WTC11 (cell line): Measurements from ENCODE around the gene NHERF2. TPM values are rescaled to one million over a fixed set of nuclear protein-coding genes. Genes with fewer than 3 reads are reported as not detected.

Experiments used
- ATAC-seq: fragments of 200-7000 bp; cut with Tn5 transposase; 2 replicates; pipeline ENCODE4 v1.10.0; 2021; ENCODE audit warnings: mild to moderate bottlenecking, moderate library complexity
- CTCF ChIA-PET: fragments of 300-600 bp; sonication (Branson Sonifier 250); formaldehyde crosslinking; loops from one replicate; lab custom pipeline; 2021; ENCODE audit warnings: antibody characterized with exemption; lab: Charles Lee
- POLR2A ChIA-PET: fragments of 350-600 bp; sonication (Branson Sonifier 250); formaldehyde crosslinking; loops from one replicate; lab custom pipeline; 2021; ENCODE audit warnings: antibody characterized with exemption; lab: Charles Lee
- DNase-seq: peaks from one replicate; pipeline ENCODE4 v3.0.0; 2021; ENCODE audit warnings: low spot score
- H3K27ac Mint-ChIP-seq: 2 replicates; pipeline ENCODE4 v1.8.0; 2021; ENCODE audit warnings: mixed read lengths
- H3K27me3 Mint-ChIP-seq: 2 replicates; pipeline ENCODE4 v1.8.0; 2021; ENCODE audit warnings: low read depth, mild to moderate bottlenecking, moderate library complexity, mixed read lengths
- H3K36me3 Mint-ChIP-seq: 2 replicates; pipeline ENCODE4 v1.8.0; 2021; ENCODE audit warnings: mixed read lengths
- H3K4me1 Mint-ChIP-seq: 2 replicates; pipeline ENCODE4 v1.8.0; 2022; ENCODE audit warnings: mixed read lengths
- H3K4me3 Mint-ChIP-seq: 2 replicates; pipeline ENCODE4 v1.8.0; 2021; ENCODE audit warnings: mild to moderate bottlenecking, moderate library complexity, mixed read lengths
- H3K9me3 Mint-ChIP-seq: 2 replicates; pipeline ENCODE4 v1.8.0; 2021; ENCODE audit warnings: mixed read lengths
- ATF1 ChIP-seq: sonication (generic); formaldehyde crosslinking; IDR thresholded peaks from 2 replicates; pipeline ENCODE4 v1.8.1; 2023; ENCODE audit warnings: mild to moderate bottlenecking, moderate library complexity, missing genetic modification reagents
- EMX1 ChIP-seq: fragments of 250-450 bp; sonication (Bioruptor Pico); IDR thresholded peaks from 2 replicates; pipeline ENCODE4 v1.8.0; 2021; ENCODE audit warnings: mild to moderate bottlenecking
- FOXP1 ChIP-seq: sonication (generic); formaldehyde crosslinking; IDR thresholded peaks from 2 replicates; pipeline ENCODE4 v1.8.0; 2022; ENCODE audit warnings: missing genetic modification reagents, mild to moderate bottlenecking, moderate library complexity, borderline replicate concordance
- MYBL2 ChIP-seq: sonication (generic); formaldehyde crosslinking; IDR thresholded peaks from 2 replicates; pipeline ENCODE4 v1.8.1; 2023; ENCODE audit warnings: mild to moderate bottlenecking, moderate library complexity, missing genetic modification reagents
- NR1H2 ChIP-seq: sonication (generic); formaldehyde crosslinking; IDR thresholded peaks from 2 replicates; pipeline ENCODE4 v1.9.0; 2021; ENCODE audit warnings: mild to moderate bottlenecking, moderate library complexity, missing genetic modification reagents
- ZNF671 ChIP-seq: fragments of 250-450 bp; sonication (Bioruptor Pico); IDR thresholded peaks from 2 replicates; pipeline ENCODE4 v1.8.0; 2021; ENCODE audit warnings: mild to moderate bottlenecking
- total RNA-seq: library from RNA; stranded (reverse); gene quantifications from 3 replicates; pipeline ENCODE4 v1.2.3, GENCODE V29; 2021
- TF ChIP-seq, protein P1 (sequence below): sonication (generic); formaldehyde crosslinking; IDR thresholded peaks from 2 replicates; pipeline ENCODE4 v1.8.1; 2022; ENCODE audit warnings: mild to moderate bottlenecking, missing genetic modification reagents, moderate library complexity, borderline replicate concordance
- TF ChIP-seq, protein P2 (sequence below): sonication (generic); formaldehyde crosslinking; IDR thresholded peaks from 2 replicates; pipeline ENCODE4 v1.8.0; 2022; ENCODE audit warnings: mild to moderate bottlenecking, missing genetic modification reagents
- TF ChIP-seq, protein P3 (sequence below): sonication (generic); formaldehyde crosslinking; IDR thresholded peaks from 2 replicates; pipeline ENCODE4 v1.8.1; 2023; ENCODE audit warnings: mild to moderate bottlenecking, missing genetic modification reagents, moderate library complexity
- TF ChIP-seq, protein P4 (sequence below): sonication (generic); formaldehyde crosslinking; IDR thresholded peaks from 2 replicates; pipeline ENCODE4 v1.8.0; 2023; ENCODE audit warnings: missing genetic modification reagents, mild to moderate bottlenecking, borderline replicate concordance
- TF ChIP-seq, protein P5 (sequence below): fragments of 250-450 bp; sonication (Bioruptor Pico); IDR thresholded peaks from 2 replicates; pipeline ENCODE4 v2.1.2; 2022; ENCODE audit warnings: mild to moderate bottlenecking, moderate library complexity
- TF ChIP-seq, protein P6 (sequence below): sonication (generic); formaldehyde crosslinking; conservative IDR thresholded peaks from 2 replicates; pipeline ENCODE4 v1.8.1; 2023; ENCODE audit warnings: mild to moderate bottlenecking, low read depth, missing genetic modification reagents, moderate library complexity
- TF ChIP-seq, protein P7 (sequence below): fragments of 250-450 bp; sonication (Bioruptor Pico); conservative IDR thresholded peaks from 2 replicates; pipeline ENCODE4 v1.9.0; 2021; ENCODE audit warnings: mild to moderate bottlenecking

Gene NHERF2
- total RNA-seq, 1 experiment from 2014 or later, result 31.1 TPM

DNA sequence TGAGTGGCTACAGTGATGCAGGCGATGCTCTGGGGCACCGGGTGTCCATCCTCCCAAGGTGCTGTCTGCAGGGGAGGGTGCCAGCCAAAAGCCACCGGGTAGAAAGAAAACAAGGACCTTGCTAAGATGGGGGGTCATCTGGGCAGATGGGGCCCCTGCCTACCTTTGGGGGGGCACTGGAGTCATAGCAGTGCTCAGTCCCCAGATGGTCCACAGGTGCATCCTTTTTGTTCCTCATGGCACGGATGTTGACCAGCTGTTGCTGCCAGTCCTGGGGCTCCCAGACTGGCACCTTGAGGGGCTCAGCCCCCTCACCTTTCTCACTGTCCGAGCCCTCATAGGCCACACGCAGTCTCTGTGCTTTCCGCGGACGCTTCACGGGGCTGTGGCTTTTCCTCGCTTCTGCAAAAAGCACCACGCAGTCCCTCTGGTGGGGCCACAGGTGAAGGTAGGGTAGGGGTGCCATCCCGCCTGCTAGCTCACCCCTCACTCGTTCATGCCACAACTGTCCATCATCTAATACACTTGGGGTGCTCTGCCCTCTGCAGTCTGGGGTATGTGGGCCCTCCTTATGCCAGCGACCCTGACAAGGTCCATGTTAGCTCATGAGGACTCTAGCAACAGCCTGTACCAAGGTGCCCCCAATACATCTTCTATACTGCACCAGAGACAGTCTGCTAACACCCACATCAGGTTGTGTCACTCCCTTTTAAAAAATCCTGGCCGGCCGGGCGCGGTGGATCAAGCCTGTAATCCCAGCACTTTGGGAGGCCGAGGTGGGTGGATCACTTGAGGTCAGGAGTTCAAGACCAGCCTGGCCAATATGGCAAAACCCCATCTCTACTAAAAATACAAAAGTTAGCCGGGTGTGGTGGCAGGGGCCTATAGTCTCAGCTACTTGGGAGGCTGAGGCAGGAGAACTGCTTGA, 19.5 kb downstream of the NHERF2 start (continued):
- TF ChIP-seq, protein P1, sequence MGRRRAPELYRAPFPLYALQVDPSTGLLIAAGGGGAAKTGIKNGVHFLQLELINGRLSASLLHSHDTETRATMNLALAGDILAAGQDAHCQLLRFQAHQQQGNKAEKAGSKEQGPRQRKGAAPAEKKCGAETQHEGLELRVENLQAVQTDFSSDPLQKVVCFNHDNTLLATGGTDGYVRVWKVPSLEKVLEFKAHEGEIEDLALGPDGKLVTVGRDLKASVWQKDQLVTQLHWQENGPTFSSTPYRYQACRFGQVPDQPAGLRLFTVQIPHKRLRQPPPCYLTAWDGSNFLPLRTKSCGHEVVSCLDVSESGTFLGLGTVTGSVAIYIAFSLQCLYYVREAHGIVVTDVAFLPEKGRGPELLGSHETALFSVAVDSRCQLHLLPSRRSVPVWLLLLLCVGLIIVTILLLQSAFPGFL, result no peak
- no peak for TF ChIP-seq NR1H2 (CRISPR knock-in tag)
- TF ChIP-seq, protein P2, sequence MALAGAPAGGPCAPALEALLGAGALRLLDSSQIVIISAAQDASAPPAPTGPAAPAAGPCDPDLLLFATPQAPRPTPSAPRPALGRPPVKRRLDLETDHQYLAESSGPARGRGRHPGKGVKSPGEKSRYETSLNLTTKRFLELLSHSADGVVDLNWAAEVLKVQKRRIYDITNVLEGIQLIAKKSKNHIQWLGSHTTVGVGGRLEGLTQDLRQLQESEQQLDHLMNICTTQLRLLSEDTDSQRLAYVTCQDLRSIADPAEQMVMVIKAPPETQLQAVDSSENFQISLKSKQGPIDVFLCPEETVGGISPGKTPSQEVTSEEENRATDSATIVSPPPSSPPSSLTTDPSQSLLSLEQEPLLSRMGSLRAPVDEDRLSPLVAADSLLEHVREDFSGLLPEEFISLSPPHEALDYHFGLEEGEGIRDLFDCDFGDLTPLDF, result no peak
- TF ChIP-seq, protein P3, sequence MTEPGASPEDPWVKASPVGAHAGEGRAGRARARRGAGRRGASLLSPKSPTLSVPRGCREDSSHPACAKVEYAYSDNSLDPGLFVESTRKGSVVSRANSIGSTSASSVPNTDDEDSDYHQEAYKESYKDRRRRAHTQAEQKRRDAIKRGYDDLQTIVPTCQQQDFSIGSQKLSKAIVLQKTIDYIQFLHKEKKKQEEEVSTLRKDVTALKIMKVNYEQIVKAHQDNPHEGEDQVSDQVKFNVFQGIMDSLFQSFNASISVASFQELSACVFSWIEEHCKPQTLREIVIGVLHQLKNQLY (CRISPR knock-in tag), result no peak
- TF ChIP-seq ATF1 (CRISPR knock-in tag), result no peak
- no peak for TF ChIP-seq ZNF671 (CRISPR knock-in tag)

DNA sequence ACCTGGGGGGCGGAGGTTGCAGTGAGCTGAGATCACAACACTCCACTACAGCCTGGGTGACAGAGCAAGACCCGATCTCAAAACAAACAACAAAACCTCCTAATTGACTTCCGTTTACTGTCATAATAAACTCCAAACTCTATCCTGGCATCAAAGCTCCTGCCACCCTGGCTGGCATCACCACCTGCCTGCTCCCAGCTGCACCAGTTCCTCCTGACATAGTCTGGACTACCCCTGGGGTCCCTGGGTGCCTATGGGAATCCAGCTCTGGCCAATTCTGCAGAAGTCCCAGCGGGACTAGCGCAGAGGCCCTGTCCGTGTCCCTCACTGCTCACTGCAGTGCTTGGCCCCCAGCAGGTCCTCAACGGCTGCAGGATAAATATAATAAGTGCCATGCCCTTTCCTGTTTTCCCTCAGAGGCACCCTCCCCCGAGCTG, 20.2 kb downstream of the NHERF2 start:
- H3K4me1 Mint-ChIP-seq, result peaks cover 10% of the 10 kb centered on the region
- H3K4me3 Mint-ChIP-seq, result peak overlapping the region; percentile 91
- peaks cover 3% of the 10 kb centered on the region; the same call in 1 of the 2 replicates for H3K36me3 Mint-ChIP-seq
- ATAC-seq (peak; percentile 4; the same call in 1 of the 2 replicates), DNase-seq (no peak)
- H3K27me3 Mint-ChIP-seq, result no peaks in the 10 kb centered on the region
- TF ChIP-seq, protein P4, sequence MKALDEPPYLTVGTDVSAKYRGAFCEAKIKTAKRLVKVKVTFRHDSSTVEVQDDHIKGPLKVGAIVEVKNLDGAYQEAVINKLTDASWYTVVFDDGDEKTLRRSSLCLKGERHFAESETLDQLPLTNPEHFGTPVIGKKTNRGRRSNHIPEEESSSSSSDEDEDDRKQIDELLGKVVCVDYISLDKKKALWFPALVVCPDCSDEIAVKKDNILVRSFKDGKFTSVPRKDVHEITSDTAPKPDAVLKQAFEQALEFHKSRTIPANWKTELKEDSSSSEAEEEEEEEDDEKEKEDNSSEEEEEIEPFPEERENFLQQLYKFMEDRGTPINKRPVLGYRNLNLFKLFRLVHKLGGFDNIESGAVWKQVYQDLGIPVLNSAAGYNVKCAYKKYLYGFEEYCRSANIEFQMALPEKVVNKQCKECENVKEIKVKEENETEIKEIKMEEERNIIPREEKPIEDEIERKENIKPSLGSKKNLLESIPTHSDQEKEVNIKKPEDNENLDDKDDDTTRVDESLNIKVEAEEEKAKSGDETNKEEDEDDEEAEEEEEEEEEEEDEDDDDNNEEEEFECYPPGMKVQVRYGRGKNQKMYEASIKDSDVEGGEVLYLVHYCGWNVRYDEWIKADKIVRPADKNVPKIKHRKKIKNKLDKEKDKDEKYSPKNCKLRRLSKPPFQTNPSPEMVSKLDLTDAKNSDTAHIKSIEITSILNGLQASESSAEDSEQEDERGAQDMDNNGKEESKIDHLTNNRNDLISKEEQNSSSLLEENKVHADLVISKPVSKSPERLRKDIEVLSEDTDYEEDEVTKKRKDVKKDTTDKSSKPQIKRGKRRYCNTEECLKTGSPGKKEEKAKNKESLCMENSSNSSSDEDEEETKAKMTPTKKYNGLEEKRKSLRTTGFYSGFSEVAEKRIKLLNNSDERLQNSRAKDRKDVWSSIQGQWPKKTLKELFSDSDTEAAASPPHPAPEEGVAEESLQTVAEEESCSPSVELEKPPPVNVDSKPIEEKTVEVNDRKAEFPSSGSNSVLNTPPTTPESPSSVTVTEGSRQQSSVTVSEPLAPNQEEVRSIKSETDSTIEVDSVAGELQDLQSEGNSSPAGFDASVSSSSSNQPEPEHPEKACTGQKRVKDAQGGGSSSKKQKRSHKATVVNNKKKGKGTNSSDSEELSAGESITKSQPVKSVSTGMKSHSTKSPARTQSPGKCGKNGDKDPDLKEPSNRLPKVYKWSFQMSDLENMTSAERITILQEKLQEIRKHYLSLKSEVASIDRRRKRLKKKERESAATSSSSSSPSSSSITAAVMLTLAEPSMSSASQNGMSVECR, result no peak
- TF ChIP-seq, protein P5, sequence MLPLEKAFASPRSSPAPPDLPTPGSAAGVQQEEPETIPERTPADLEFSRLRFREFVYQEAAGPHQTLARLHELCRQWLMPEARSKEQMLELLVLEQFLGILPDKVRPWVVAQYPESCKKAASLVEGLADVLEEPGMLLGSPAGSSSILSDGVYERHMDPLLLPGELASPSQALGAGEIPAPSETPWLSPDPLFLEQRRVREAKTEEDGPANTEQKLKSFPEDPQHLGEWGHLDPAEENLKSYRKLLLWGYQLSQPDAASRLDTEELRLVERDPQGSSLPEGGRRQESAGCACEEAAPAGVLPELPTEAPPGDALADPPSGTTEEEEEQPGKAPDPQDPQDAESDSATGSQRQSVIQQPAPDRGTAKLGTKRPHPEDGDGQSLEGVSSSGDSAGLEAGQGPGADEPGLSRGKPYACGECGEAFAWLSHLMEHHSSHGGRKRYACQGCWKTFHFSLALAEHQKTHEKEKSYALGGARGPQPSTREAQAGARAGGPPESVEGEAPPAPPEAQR, result no peak
- no peak for TF ChIP-seq MYBL2 (CRISPR knock-in tag)
- TF ChIP-seq, protein P6, sequence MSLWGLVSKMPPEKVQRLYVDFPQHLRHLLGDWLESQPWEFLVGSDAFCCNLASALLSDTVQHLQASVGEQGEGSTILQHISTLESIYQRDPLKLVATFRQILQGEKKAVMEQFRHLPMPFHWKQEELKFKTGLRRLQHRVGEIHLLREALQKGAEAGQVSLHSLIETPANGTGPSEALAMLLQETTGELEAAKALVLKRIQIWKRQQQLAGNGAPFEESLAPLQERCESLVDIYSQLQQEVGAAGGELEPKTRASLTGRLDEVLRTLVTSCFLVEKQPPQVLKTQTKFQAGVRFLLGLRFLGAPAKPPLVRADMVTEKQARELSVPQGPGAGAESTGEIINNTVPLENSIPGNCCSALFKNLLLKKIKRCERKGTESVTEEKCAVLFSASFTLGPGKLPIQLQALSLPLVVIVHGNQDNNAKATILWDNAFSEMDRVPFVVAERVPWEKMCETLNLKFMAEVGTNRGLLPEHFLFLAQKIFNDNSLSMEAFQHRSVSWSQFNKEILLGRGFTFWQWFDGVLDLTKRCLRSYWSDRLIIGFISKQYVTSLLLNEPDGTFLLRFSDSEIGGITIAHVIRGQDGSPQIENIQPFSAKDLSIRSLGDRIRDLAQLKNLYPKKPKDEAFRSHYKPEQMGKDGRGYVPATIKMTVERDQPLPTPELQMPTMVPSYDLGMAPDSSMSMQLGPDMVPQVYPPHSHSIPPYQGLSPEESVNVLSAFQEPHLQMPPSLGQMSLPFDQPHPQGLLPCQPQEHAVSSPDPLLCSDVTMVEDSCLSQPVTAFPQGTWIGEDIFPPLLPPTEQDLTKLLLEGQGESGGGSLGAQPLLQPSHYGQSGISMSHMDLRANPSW (CRISPR knock-in tag), result no peak
- no peak for TF ChIP-seq EMX1 (CRISPR knock-in tag)
- TF ChIP-seq, protein P7, sequence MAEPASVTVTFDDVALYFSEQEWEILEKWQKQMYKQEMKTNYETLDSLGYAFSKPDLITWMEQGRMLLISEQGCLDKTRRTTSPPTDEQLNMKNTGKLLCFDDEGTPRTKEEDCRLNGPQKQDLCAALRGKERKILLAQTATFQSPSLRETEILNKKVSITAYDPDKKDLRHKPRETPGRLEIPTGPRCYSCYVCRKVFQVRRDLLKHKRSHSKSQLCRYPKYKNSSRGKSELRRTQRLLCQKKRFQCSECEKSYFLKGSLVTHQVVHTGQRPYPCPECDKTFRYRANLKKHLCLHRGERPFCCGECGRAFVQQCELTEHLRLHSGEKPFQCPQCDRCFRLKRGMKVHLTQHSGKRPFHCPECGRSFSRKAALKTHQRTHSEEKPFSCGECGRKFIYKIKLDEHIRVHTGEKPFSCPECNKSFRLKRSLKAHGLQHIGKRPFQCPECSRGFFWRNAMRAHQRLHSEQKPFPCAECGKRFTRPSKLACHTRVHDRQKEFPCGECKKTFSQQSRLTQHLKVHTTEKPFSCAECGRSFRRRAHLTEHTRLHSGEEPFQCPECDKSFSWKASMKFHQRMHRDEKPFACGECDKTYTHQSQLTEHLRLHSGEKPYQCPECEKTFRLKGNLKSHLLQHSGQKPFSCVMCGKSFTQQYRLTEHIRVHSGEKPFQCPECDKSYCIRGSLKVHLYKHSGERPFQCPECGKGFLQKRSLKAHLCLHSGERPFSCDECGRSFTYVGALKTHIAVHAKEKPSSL (CRISPR knock-in tag), result no peak
- TF ChIP-seq FOXP1, result no peak
- POLR2A ChIA-PET, result interaction anchor here (0.9 to 1.4 kb wide), 2 partner anchors 86 to 163 kb away, joined by 4 to 5 read pairs; partner anchors contain the start of gene BRICD5
- peak overlapping the region; percentile 54 for H3K27ac Mint-ChIP-seq
- no peaks in the 10 kb centered on the region for H3K9me3 Mint-ChIP-seq
- CTCF ChIA-PET, result interaction anchor here (1.3 to 3.6 kb wide), 7 partner anchors 10 to 94 kb away, joined by 3 to 27 read pairs (median 17); no protein-coding TSS in a partner anchor
